Activated CD4-positive, alpha-beta T cell treated with anti-CD3 and anti-CD28 coated beads, Interleukin-2, amount 50 U/mL, for 4 hours (primary cell): Measurements from ENCODE around the gene TEAD1.

ENCODE experiments used
- DNase-seq, 2 experiments: peaks; one replicate each; pipeline ENCODE4 v3.0.0-alpha.2; 2020

TEAD1 gene

GRCh38 chr11:12817681-12818332 is 143.6 kb downstream of the TEAD1 start:
- DNase-seq = no peak

- DNase-seq = no peak
Measured at GRCh38 chr11:12818333-12819015, 144.3 kb downstream of the TEAD1 start.

GRCh38 chr11:12822392-12823022 is 148.3 kb downstream of the TEAD1 start:
- DNase-seq = no peak

DNA sequence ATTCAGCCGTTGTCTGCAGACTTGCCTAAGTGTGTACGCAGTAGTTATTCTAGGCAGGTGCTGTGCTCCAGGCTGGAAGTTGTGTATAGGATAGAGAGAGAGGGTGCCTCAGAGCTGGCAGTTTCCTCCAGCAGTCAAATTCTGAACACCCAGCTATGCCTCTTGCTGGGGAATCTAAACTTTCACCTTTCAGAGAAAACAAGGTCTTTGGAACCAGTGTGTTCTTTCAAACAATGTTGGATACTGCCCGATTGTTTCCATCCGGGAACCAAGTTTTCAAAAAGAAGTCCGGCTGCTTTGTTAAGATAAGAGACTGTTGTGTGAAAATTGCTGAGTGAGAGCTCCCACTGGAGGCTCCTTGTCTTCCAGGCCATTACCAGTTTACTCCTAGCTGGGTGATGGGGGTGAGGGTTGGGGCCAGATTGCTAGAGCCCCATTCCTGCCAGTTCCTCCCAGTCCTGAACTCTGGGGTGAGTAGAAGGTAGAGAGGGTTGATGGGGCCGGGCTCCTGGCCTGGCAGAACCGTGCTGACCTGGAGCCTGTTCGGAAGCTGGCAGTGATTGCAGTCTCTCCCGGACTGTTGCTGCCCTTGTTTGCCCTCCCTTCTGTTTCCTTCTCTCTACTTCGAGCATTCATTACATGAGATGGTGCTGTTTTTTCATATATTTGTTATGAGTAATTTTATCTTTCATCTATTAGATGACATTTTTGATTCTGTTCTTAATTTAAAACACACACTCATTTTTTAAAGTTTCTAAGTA is 150.2 kb downstream of the TEAD1 start:
- DNase-seq = no peak

GRCh38 chr11:12826441-12826840 is 152.2 kb downstream of the TEAD1 start:
- no peak for DNase-seq

GRCh38 chr11:12827369-12827768 is 153.1 kb downstream of the TEAD1 start:
- DNase-seq = no peak

DNA sequence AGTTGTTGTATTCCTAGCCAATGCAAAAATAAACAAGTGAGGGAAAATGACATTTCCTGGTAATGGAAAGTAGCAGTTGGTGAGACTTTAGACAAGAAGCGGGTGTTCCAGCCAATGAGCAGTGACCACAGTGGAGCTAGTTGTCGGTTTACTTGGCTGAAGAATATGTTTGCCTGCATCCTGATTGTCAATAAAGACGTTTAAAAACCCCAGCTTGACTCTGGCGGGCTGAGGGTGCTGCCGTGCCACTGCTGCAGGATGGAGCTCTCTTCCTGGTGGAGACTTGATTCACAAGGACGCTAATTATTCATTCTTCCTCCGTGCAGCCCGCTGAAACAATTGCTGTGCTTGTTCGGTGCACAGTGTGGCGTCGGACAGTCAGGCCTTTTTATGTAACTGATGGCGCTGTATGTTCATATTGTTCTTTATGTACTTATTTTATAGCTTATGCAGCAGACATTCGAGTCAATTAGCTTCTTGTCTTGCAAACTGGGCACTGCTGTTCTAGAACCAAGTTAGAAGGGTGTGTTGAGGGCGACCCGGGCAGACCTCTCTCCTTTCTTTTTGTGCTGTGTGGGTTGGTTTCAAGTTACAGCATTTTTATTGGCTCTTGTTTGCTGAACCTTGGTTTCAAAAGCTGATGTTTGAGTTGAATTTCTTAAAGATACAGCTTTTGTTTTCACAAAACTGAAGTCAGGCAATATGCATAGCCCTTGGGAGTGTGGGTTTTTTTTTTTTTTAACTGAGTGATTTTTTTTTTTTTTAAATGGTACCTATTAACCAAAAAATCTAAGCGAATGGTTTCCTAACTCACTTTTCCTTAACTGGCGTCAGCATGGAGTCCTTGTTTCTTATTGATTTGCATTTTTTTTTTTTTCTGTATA is 153.9 kb downstream of the TEAD1 start:
- no peak for DNase-seq

DNA sequence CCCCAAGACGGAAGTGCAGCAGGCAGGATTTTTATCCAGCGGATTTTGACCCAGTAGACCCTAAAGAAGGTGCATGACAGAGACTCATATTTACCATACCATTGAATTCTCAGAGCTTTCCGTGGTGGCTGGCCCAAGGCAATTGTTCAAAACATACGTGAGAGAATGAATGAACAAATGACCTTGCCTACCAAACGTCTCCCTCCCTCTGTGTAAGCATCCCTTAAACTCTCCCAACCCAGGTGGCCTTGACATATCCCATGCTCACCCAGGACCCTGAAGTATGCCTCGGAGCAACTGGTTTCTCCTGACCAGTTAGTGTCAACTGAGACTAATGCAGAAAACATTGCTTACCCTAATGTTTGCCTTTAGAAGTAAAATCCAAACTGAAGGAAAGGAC is 154.9 kb downstream of the TEAD1 start:
- DNase-seq = no peak

GRCh38 chr11:12829540-12830314 is 155.5 kb downstream of the TEAD1 start:
- DNase-seq = no peak

DNA sequence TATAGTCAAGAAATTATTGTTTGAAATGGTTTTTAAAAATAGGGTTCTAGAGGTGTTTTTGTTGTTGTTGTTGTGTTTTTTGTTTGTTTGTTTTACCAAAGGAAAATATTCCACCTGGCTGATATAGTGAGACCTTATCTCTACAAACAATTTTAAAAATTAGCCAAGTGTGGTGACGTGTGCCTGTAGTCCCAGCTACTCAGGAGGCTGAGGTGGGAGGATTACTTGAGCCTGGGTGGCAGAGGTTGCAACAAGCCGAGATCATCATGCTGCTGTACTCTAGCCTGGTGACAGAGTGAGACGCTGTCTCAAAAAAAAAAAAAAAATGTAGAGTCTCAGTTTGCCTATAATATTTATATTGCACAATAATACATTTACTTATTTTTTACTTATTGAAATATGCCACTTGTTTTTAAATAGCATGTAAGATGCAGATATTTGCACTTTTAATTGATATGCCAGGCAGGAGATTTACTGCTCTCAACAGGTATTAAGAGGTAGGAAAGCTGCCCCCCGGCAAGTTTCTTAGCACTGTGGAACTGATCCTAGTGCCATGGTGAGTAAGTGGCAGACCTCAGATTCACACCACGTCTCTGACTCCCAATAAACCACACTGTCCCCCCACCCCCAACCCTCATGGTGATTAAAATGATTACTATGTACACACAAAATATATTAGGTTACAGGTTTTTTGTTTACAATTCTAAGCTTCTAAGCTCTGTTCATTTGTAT is 157.4 kb downstream of the TEAD1 start:
- DNase-seq = no peak

DNA sequence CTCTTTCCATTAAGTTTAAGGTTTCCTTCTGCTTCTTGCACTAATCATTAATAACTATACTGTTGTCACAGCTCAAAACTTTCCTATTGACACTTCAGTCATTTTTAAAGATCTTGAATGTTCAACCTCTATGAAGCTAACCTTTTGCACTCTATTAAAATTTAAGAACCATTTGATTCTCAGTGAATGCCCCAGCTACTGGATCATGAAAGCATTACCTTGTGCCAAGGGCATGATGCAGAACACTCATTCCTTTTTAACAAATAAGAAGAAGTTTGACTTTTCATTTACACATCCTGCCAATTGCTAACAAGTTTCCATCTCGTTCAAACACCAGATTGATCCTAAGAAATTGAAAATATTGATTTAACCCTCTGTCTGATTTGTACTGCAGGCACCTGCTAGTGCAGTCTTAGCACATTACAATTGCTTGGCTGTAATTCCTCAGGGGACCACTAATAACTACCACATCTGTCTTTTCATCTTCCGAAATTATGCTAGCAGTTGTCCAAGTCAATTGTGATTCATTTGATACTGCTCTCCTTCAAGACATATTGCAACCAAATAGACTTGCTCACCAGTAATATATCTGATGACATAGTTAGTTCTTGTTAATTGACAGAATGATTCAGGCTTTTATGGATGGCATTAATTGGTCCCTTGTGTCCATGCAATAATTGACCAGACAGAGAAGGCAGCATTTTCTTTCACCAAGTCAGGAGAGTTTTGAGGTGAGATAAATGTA is 158.4 kb downstream of the TEAD1 start:
- no peak for DNase-seq

GRCh38 chr11:12834166-12834565 is 159.9 kb downstream of the TEAD1 start:
- DNase-seq = no peak

DNA sequence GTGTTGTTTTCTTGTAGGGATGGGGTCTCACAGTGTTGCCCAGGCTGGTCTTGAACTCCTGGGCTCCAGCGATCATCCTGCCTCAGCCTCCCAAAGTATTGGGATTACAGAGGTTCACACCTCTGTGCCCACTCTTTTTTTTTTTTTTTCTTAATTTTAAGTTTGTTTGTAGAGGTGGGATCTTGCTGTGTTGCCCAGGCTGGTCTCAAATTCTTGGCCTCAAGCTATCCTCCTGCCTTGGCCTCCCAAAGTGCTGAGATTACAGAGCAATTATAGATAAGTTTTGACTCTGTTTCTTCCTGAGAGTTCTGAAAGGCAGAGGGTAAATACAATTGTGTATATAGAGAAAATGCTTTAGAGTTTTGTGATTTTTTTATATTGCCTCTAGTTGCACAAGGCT is 160.4 kb downstream of the TEAD1 start:
- no peak for DNase-seq

- no peak for DNase-seq
Measured at GRCh38 chr11:12835286-12835685, 161.1 kb downstream of the TEAD1 start.

DNA sequence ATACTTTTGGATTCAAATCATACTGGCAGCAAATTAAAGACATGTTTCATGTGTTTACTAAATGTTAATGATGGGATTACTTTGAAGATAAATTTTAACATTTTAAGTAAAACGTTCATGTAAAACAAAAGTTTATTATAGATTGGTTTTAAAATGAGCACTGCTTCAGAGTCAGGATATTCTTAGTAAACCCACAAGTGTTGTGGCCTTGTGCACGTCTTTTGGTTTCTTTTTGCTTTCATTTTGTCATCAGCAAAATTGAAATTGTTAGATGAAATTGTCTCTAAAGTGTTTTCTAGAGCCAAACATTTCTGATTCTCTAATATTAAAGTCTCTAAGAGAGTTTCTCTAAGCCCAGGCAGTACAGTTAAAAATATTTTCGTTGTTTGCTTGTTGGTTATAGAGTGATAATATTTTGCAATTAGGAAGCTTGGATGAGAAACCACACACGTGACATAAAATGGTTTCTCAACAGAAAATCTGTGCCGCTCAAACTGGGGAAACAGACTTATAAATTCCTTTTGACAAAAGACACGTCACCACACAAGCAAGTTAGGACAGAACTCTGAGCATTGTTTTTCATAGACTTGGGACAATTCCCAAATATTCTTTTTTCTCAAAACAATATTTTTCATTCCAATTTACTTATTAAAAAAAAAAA is 164.4 kb downstream of the TEAD1 start:
- DNase-seq = no peak

DNA sequence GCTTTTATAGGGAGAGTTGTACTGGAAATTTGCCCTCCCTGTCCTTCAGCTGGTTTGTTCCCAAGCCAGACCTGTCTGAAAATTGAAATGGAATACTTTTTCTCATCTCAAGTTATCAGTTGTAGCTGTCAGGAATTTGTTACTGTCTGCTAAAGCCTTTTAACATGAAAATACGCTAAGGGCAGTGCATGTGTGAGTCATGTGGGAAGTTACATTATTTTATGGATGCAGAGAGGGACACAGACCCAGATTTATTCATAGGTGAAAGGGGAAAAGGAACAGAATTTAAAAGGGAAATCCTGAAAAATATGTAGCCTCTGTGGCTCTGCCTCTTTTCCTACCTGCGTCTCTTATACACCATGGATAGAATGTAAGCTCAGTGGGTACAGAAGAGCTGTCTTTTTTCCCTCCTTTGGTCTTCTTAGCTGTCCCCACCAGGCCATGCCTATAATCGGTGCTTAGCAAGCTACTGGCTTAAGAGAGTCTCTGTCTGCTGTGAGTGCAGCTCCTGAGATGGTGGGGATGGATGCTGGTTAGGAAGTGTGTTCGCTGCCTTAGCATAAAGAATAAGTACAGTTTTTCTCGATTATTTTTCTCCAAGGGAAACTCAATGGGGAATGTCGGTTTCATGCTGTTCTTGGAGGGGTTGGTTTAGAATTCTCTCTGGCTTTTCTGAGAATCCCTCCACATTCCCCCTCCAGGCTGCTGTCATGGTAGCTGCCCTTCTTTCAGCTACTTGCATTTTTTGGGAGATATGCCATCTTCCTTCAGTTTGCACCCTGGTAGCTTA is 166.8 kb downstream of the TEAD1 start:
- no peak for DNase-seq

DNA sequence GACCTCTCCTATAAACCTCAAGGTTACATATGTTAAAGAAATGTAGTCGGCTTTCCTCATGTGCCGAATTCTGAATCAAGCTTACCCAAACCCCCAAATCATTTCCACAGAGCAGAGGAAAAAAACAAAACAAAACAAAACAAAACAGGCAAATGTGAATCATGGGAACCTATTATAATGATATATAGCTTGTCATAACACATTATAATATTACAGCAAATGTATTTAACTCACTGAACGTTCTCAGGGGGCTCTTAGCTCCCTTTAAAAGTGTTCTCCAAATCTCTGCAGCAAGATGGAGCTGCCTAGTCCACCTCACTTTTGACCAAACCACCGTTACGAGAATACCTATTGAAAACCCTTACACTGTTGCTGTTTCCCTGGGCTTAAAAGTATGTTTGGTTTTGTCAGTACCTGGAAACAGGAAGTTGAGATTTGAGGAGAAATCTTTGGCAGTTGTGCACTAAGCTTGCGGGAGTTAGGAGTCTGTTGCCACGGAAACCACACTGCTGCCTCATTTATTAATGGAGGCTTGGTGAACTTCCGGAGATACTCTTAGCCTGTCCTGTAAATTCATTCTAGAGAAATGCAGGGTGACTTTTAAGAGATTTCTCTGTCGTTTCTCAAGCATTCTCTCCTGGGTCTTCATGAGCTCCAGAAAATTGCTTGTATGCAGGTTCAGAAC is 167.9 kb downstream of the TEAD1 start:
- no peak for DNase-seq

- no peak for DNase-seq
Measured at GRCh38 chr11:12842933-12843636, 168.9 kb downstream of the TEAD1 start.
